Endothelial cell of hepatic sinusoid (primary cell): ENCODE measurements around the gene CD180.

Experiments
- in situ Hi-C: cut with HindIII; loops from 2 replicates; pipeline ENCODE4 v1.10.0; 2017; ENCODE audit warnings: low sequenced_read_pairs

Gene CD180

GRCh38 chr5:67164856-67165525 lies 31.6 kb downstream of the CD180 start:
- in situ Hi-C loops, result loop anchor here (5.0 to 25.0 kb wide), 2 partner anchors 47 to 853 kb away; no protein-coding TSS in a partner anchor

DNA sequence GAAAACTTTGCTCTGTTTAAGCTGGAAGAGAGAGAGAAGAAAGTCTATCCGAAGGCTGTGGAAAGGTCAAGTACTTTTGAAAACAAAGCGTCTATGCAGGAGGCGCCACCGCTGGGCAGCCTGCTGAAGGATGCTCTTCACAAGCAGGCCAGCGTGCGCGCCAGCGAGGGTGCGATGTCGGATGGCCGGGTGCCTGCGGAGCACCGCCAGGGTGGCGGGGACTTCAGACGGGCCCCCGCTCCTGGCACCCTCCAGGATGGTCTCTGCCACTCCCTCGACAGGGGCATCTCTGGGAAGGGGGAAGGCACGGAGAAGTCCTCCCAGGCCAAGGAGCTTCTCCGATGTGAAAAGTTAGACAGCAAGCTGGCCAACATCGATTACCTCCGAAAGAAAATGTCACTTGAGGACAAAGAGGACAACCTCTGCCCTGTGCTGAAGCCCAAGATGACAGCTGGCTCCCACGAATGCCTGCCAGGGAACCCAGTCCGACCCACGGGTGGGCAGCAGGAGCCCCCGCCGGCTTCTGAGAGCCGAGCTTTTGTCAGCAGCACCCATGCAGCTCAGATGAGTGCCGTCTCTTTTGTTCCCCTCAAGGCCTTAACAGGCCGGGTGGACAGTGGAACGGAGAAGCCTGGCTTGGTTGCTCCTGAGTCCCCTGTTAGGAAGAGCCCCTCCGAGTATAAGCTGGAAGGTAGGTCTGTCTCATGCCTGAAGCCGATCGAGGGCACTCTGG lies 32.6 kb downstream of the CD180 start:
- in situ Hi-C loops, result loop anchor here (5.0 to 25.0 kb wide), 2 partner anchors 48 to 852 kb away; no protein-coding TSS in a partner anchor

DNA sequence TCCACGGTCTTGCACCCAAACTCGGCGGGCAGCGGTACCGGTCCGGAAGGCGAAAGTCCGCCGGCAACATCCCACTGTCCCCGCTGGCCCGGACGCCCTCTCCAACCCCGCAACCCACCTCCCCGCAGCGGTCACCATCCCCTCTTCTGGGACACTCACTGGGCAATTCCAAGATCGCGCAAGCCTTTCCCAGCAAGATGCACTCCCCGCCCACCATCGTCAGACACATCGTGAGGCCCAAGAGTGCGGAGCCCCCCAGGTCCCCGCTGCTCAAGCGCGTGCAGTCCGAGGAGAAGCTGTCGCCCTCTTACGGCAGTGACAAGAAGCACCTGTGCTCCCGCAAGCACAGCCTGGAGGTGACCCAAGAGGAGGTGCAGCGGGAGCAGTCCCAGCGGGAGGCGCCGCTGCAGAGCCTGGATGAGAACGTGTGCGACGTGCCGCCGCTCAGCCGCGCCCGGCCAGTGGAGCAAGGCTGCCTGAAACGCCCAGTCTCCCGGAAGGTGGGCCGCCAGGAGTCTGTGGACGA lies 33.3 kb downstream of the CD180 start:
- in situ Hi-C loops, result loop anchor here (5.0 to 25.0 kb wide), 2 partner anchors 49 to 851 kb away; no protein-coding TSS in a partner anchor

DNA sequence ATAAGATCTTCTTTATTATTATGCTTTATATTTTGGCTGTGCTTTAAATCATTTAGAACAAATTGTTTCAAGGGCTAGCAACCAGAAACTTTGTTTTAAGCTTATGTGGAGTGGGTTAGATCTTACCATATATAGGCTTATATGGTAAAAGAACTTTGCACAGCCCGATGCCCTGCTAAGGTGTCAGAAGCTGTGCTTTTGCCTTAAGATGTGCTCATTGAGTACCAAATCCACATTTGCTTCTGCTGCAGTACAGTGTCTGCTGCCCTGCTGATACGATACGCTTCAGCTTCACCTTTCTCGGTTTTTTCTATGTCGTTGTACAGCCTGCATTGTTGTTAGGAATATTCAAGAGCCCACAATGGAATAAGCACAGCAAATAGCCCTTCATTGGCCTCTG lies 34.8 kb downstream of the CD180 start:
- in situ Hi-C loops, result loop anchor here (5.0 to 25.0 kb wide), 2 partner anchors 51 to 849 kb away; no protein-coding TSS in a partner anchor

DNA sequence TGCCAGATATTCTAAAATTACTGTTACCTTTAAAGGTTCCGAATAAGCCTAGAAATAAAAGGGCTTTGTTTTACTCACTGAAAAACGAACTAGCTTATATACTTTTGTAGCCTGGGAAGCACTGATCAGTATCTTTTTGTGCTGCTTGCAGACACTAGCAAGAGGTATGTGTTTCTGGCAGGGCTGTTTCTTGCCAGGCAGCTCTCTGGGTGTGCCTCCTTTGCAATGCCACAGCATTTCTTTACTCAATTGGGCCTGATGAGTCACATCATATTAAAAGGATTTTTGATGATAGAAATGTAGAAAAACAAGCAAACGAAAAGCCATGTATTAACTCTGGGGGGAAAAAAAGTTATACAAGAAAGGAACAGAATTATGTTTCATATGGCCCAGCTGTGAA lies 35.6 kb downstream of the CD180 start:
- in situ Hi-C loops, result loop anchor here (5.0 to 25.0 kb wide), 2 partner anchors 51 to 849 kb away; no protein-coding TSS in a partner anchor

- in situ Hi-C loops, result loop anchor here (5.0 to 25.0 kb wide), 2 partner anchors 52 to 848 kb away; no protein-coding TSS in a partner anchor
Measured at GRCh38 chr5:67160272-67160671, 36.3 kb downstream of the CD180 start.

- in situ Hi-C loops, result loop anchor here (25.0 kb wide), 1 partner anchor 845 kb away; no protein-coding TSS in a partner anchor
Measured at GRCh38 chr5:67156976-67157583, 39.5 kb downstream of the CD180 start.

DNA sequence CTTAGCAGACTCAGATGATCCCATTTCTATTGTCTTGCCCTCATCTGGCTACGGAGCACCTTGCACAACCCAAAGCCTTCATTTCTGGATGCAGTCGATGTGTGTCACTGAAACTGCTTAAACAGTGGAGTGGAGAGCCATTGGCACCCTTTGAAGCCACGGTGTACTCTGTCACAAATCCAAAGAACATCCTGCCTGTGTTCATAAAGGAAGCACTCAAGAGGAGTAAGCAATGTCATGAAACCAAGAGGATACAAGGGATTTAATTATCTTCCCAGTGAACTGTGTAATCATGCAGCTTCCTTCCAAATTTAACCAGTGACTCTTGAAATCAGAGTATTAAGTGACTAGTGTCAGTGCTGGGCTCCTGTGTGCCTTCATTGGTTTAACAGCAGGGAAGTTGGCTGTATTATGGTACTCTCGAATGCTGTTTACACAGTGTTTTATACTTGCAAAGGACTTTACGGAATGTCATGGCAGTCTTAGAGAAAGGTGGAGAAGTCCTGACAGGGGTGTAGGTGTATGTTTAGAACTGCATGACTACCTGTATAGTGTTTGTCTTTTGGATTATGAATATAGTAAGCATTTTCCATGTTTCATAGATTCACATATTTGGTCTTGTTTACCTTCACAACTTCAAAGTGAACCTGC lies 41.9 kb downstream of the CD180 start:
- in situ Hi-C loops, result loop anchor here (25.0 kb wide), 1 partner anchor 842 kb away; no protein-coding TSS in a partner anchor

- in situ Hi-C loops, result loop anchor here (25.0 kb wide), 1 partner anchor 841 kb away; no protein-coding TSS in a partner anchor
Measured at GRCh38 chr5:67153292-67153691, 43.3 kb downstream of the CD180 start.

DNA sequence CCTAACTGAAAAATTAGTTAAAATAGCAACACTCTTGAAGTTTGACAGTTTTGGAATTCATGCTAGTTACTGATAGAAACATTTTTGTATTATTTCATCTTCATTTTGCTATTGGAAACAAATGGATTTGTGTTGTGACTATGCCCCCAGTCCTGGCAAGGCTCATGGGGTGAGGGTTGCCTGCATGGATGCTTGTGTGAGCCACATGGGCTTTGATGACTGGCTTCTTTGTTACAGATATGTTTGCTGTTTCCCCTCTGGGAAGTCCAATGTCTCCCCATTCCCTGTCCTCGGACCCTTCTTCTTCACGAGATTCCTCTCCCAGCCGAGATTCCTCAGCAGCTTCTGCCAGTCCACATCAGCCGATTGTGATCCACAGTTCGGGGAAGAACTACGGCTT lies 44.2 kb downstream of the CD180 start:
- in situ Hi-C loops, result loop anchor here (25.0 kb wide), 1 partner anchor 840 kb away; no protein-coding TSS in a partner anchor

GRCh38 chr5:67149951-67150523 lies 46.6 kb downstream of the CD180 start:
- in situ Hi-C loops, result loop anchor here (25.0 kb wide), 1 partner anchor 838 kb away; no protein-coding TSS in a partner anchor

DNA sequence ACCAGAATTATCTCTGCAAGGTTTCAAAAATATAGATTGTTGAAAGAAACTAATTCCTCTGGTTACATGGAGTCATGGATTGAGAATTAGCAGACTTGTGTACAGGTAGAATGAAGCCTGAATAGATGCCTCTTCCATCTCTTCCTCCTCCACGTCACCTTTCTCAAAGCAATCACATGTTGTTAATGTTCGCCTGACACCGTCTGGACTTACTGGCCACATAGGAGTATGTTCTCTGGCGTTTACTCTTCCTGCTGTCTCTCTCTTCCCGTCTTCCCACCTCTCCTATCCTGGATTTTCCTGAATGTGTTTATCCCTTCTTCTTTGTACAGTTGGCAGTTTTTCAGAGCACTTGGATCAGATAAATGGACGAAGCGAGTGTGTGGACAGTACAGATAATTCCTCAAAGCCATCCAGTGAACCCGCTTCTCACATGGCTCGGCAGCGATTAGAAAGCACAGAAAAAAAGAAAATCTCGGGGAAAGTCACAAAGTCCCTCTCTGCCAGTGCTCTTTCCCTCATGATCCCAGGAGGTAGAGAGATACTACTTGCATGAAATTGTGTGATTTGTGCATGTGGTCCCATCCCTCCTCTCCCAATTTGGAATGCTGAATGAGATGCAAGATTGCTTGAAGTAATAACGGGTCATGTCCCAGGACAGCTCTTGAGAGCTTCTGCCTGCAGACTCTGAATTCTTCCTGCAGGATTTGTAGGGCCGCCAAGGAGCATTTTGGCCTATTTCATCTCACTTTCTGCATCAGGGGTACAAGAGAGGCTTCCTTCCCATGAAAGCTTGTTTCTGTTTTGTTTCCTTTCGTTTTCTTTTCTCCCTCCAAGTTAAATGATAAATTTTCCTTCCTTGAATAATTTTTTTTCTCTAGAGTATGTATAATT lies 47.3 kb downstream of the CD180 start:
- in situ Hi-C loops, result no loop called here

DNA sequence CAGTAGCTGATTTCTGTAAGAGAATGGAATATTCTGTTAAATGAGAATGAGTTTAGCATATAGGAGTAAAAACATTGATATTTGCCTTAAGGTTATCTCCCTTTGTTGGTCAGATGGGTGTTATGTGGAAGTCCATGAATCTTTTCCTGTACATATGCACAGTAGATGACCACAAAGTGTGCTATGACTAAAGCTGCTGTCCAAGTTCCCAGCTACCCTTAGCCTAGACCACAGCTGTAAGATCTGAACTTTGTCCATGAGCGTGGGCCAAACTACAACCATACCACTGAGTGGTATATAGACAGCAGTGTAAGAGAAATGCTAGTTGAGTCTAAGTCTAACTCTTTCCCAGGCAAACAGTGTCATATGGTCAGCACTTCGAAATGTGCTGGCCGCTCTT lies 48.8 kb downstream of the CD180 start:
- in situ Hi-C loops, result no loop called here

DNA sequence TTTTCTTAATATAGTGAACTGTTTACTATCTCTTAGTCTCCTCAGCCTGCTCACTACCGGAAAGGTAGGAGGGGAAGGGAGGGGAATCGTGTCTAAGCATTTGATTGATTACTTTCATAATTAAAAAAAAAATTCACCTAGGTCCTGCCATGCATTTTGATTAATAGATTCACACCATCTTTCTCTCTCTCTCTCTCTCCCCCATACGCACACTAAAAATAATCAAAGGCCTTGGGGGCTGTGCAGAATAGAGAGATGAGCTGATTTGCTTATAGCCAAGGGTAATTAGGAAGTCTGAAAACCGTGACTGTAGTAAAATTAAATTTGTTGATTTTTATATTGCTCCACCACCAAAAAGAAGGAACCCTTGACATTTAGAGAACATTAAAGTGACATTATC lies 49.6 kb downstream of the CD180 start:
- in situ Hi-C loops, result no loop called here

GRCh38 chr5:67146574-67146973 lies 50.0 kb downstream of the CD180 start:
- in situ Hi-C loops, result no loop called here

DNA sequence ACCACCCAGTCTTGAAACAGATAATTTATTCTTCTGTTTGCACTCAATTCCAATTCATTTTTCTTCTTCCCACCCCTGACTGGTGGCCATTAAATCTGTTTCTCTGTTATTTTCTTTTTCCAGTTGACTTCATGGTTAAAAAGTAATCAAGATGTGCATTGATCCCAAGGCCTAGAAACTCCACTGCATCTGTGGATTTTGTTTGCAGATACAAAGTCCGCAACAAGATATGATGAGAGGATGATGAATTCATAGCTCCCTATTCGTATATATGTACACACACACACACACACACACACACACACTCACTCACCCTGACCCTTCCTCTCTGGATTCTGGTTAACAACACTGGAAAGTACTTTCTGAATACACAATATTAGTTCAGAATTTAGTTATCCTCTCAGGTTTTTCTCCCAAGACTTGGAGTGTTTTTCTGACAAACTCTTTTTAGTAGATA lies 52.4 kb downstream of the CD180 start:
- in situ Hi-C loops, result no loop called here

GRCh38 chr5:67143549-67143948 lies 53.0 kb downstream of the CD180 start:
- in situ Hi-C loops, result no loop called here

GRCh38 chr5:67142816-67143215 lies 53.8 kb downstream of the CD180 start:
- in situ Hi-C loops, result no loop called here

DNA sequence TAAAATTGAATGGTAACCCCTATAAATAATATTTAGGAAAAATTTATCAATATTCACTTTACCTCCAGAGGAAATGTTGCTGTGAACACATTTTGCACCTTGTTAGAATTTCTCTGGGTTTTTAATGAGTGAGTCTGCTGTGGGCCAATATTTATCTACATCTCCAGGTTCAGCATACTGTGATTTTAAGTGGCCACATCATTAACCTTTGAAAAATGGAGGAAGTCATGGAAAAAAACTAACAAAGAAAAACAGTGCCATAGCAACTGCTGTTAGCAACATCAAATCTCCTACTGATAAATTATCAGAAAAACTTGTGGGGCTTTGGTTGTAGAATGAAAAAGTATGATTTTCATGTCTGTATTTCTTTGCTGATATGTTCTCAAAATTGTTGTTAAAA lies 55.0 kb downstream of the CD180 start:
- in situ Hi-C loops, result no loop called here
